Measurements from ENCODE around the gene FRRS1.

Gene FRRS1

GRCh38 chr1:99745684-99746083, 20.8 kb downstream of the FRRS1 start:
- no peak overlapping the region for H2BK12ac ChIP-seq (ENCODE audit: low read length)
- no peak overlapping the region for H3K4ac ChIP-seq (ENCODE audit: low read length)
- H3K9ac ChIP-seq (ENCODE audit: low read depth, low read length, poor library complexity) = no peak overlapping the region
- H2AK5ac ChIP-seq (ENCODE audit: low read depth, low read length) = no peak overlapping the region
- no peak overlapping the region for H3K4me3 ChIP-seq (ENCODE audit: low read length in 2 of 2)
- H4K91ac ChIP-seq (ENCODE audit: low read depth, low read length, poor library complexity) = no peak overlapping the region
- H3K27me3 ChIP-seq (ENCODE audit: control insufficient read depth in 3 of 3, insufficient read depth in 3 of 3, low read depth in 1 of 3, low read length in 3 of 3) = no peaks in the 10 kb centered on the region
- H3K79me1 ChIP-seq (ENCODE audit: low read depth, low read length) = no peaks in the 10 kb centered on the region
- DNase-seq (ENCODE audit: low spot score) = no peak
- H3K36me3 ChIP-seq (replicated peaks in 1 of 2; ENCODE audit: control insufficient read depth in 2 of 2, insufficient read depth in 2 of 2, low read length in 2 of 2) = peaks cover 0 to 8% of the 10 kb centered on the region in 2 donors
- WGBS, 2 donors (ENCODE audit: extremely low coverage in 2 of 2, insufficient read length in 2 of 2, insufficient replicate concordance in 1 of 2) = no CpG with 5 or more reads among the region's 2 CpGs
- H3K4me2 ChIP-seq (ENCODE audit: insufficient read depth, low read length, poor library complexity, severe bottlenecking) = no peak overlapping the region
- H4K8ac ChIP-seq (ENCODE audit: low read depth, low read length) = no peak overlapping the region
- H3K9me3 ChIP-seq (replicated peaks in 1 of 2; ENCODE audit: control insufficient read depth in 2 of 2, insufficient read depth in 1 of 2, low read depth in 1 of 2, low read length in 2 of 2) = peaks cover 0 to 6% of the 10 kb centered on the region in 2 donors
- H3K14ac ChIP-seq (ENCODE audit: low read length) = no peak overlapping the region
- H2BK5ac ChIP-seq (ENCODE audit: low read length) = no peak overlapping the region
- no peak overlapping the region for H3K27ac ChIP-seq (replicated peaks; ENCODE audit: low read length)
- H3K23ac ChIP-seq (ENCODE audit: low read depth, low read length, poor library complexity) = no peak overlapping the region
- no peak overlapping the region for H2BK15ac ChIP-seq (ENCODE audit: low read length)
- H2BK120ac ChIP-seq (ENCODE audit: low read depth, low read length) = no peak overlapping the region
- H3K18ac ChIP-seq (ENCODE audit: low read length) = no peak overlapping the region
- no peak overlapping the region for H2AFZ ChIP-seq (ENCODE audit: low read length)
- H3K4me1 ChIP-seq (ENCODE audit: control insufficient read depth in 2 of 2, insufficient read depth in 1 of 2, low read depth in 1 of 2, low read length in 2 of 2) = no peaks in the 10 kb centered on the region

DNA sequence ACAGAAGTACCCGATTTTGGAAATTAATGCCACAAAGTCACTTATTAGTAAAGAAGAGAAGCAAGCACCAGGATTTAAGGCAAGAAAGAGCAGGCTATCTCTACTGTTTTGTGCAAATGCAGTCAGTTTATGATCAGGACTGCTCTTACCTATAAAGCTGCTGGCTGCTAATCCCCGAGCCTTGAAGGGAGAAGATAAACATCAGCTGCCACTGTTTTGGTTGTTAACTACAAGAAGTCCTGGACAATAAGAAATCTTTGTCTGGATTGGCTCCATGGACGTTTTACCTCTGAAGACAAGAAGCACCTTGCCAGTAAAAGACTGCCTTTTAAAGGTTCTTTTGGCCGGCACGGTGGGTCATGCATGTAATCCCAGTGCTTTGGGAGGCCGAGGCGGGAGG, 21.4 kb downstream of the FRRS1 start:
- no peak overlapping the region for H3K23ac ChIP-seq (ENCODE audit: low read depth, low read length, poor library complexity)
- H3K9me3 ChIP-seq (replicated peaks in 1 of 2; ENCODE audit: control insufficient read depth in 2 of 2, insufficient read depth in 1 of 2, low read depth in 1 of 2, low read length in 2 of 2) = peaks cover 0 to 6% of the 10 kb centered on the region in 2 donors
- H2AK5ac ChIP-seq (ENCODE audit: low read depth, low read length) = no peak overlapping the region
- WGBS, 2 donors (ENCODE audit: extremely low coverage in 2 of 2, insufficient read length in 2 of 2, insufficient replicate concordance in 1 of 2) = no CpG with 5 or more reads among the region's 7 CpGs
- H3K4me3 ChIP-seq (ENCODE audit: low read length in 2 of 2) = no peak overlapping the region
- peaks cover 0 to 11% of the 10 kb centered on the region in 2 donors for H3K36me3 ChIP-seq (replicated peaks in 1 of 2; ENCODE audit: control insufficient read depth in 2 of 2, insufficient read depth in 2 of 2, low read length in 2 of 2)
- no peak overlapping the region for H3K18ac ChIP-seq (ENCODE audit: low read length)
- no peak overlapping the region for H3K9ac ChIP-seq (ENCODE audit: low read depth, low read length, poor library complexity)
- no peak overlapping the region for H2BK15ac ChIP-seq (ENCODE audit: low read length)
- H2BK12ac ChIP-seq (ENCODE audit: low read length) = no peak overlapping the region
- H3K4me1 ChIP-seq (ENCODE audit: control insufficient read depth in 2 of 2, insufficient read depth in 1 of 2, low read depth in 1 of 2, low read length in 2 of 2) = no peaks in the 10 kb centered on the region
- H3K27ac ChIP-seq (replicated peaks; ENCODE audit: low read length) = no peak overlapping the region
- H2BK5ac ChIP-seq (ENCODE audit: low read length) = no peak overlapping the region
- H3K27me3 ChIP-seq (ENCODE audit: control insufficient read depth in 3 of 3, insufficient read depth in 3 of 3, low read depth in 1 of 3, low read length in 3 of 3) = no peaks in the 10 kb centered on the region
- no peak overlapping the region for H3K4me2 ChIP-seq (ENCODE audit: insufficient read depth, low read length, poor library complexity, severe bottlenecking)
- no peak overlapping the region for H4K91ac ChIP-seq (ENCODE audit: low read depth, low read length, poor library complexity)
- H3K14ac ChIP-seq (ENCODE audit: low read length) = no peak overlapping the region
- H3K79me1 ChIP-seq (ENCODE audit: low read depth, low read length) = no peaks in the 10 kb centered on the region
- H2AFZ ChIP-seq (ENCODE audit: low read length) = no peak overlapping the region
- H4K8ac ChIP-seq (ENCODE audit: low read depth, low read length) = no peak overlapping the region
- no peak overlapping the region for H2BK120ac ChIP-seq (ENCODE audit: low read depth, low read length)
- DNase-seq (ENCODE audit: low spot score) = no peak
- no peak overlapping the region for H3K4ac ChIP-seq (ENCODE audit: low read length)

GRCh38 chr1:99740141-99740540, 26.3 kb downstream of the FRRS1 start:
- Histone ChIP-seq H4K8ac (ENCODE audit: low read depth, low read length) (no peak overlapping the region), H2BK15ac (ENCODE audit: low read length) (no peak overlapping the region), H3K79me1 (ENCODE audit: low read depth, low read length) (no peaks in the 10 kb centered on the region), H3K27me3 (ENCODE audit: control insufficient read depth in 3 of 3, insufficient read depth in 3 of 3, low read depth in 1 of 3, low read length in 3 of 3) (no peaks in the 10 kb centered on the region), H2BK120ac (ENCODE audit: low read depth, low read length) (no peak overlapping the region), H3K36me3 (replicated peaks in 1 of 2; ENCODE audit: control insufficient read depth in 2 of 2, insufficient read depth in 2 of 2, low read length in 2 of 2) (peaks cover 0 to 14% of the 10 kb centered on the region in 2 donors), H3K9ac (ENCODE audit: low read depth, low read length, poor library complexity) (no peak overlapping the region), H3K27ac (replicated peaks; ENCODE audit: low read length) (no peak overlapping the region), H3K4me3 (ENCODE audit: low read length in 2 of 2) (no peak overlapping the region), H3K4ac (ENCODE audit: low read length) (no peak overlapping the region), H3K9me3 (replicated peaks in 1 of 2; ENCODE audit: control insufficient read depth in 2 of 2, insufficient read depth in 1 of 2, low read depth in 1 of 2, low read length in 2 of 2) (no peaks in the 10 kb centered on the region), H2BK5ac (ENCODE audit: low read length) (no peak overlapping the region), H2BK12ac (ENCODE audit: low read length) (no peak overlapping the region), H4K91ac (ENCODE audit: low read depth, low read length, poor library complexity) (no peak overlapping the region), H2AFZ (ENCODE audit: low read length) (no peak overlapping the region), H3K4me2 (ENCODE audit: insufficient read depth, low read length, poor library complexity, severe bottlenecking) (no peak overlapping the region), H3K4me1 (ENCODE audit: control insufficient read depth in 2 of 2, insufficient read depth in 1 of 2, low read depth in 1 of 2, low read length in 2 of 2) (no peaks in the 10 kb centered on the region), H2AK5ac (ENCODE audit: low read depth, low read length) (no peak overlapping the region), H3K23ac (ENCODE audit: low read depth, low read length, poor library complexity) (no peak overlapping the region), H3K14ac (ENCODE audit: low read length) (no peak overlapping the region), H3K18ac (ENCODE audit: low read length) (no peak overlapping the region)
- no peak for DNase-seq (ENCODE audit: low spot score)
- no CpG with 5 or more reads among the region's 1 CpG for WGBS, 2 donors (ENCODE audit: extremely low coverage in 2 of 2, insufficient read length in 2 of 2, insufficient replicate concordance in 1 of 2)

GRCh38 chr1:99738858-99739465, 27.5 kb downstream of the FRRS1 start:
- H2BK12ac ChIP-seq (ENCODE audit: low read length) = no peak overlapping the region
- no CpG with 5 or more reads among the region's 6 CpGs for WGBS, 2 donors (ENCODE audit: extremely low coverage in 2 of 2, insufficient read length in 2 of 2, insufficient replicate concordance in 1 of 2)
- no peak for DNase-seq (ENCODE audit: low spot score)

More at GRCh38 chr1:99738858-99739465, 27.5 kb downstream of the FRRS1 start:
- no peak overlapping the region for H3K9ac ChIP-seq (ENCODE audit: low read depth, low read length, poor library complexity)
- no peak overlapping the region for H2AK5ac ChIP-seq (ENCODE audit: low read depth, low read length)
- H3K79me1 ChIP-seq (ENCODE audit: low read depth, low read length) = no peaks in the 10 kb centered on the region
- H2BK120ac ChIP-seq (ENCODE audit: low read depth, low read length) = no peak overlapping the region
- no peak overlapping the region for H2BK15ac ChIP-seq (ENCODE audit: low read length)
- no peak overlapping the region for H3K4ac ChIP-seq (ENCODE audit: low read length)
- H3K36me3 ChIP-seq (replicated peaks in 1 of 2; ENCODE audit: control insufficient read depth in 2 of 2, insufficient read depth in 2 of 2, low read length in 2 of 2) = peaks cover 0 to 14% of the 10 kb centered on the region in 2 donors
- no peak overlapping the region for H3K4me3 ChIP-seq (ENCODE audit: low read length in 2 of 2)
- H3K27ac ChIP-seq (replicated peaks; ENCODE audit: low read length) = no peak overlapping the region
- H2AFZ ChIP-seq (ENCODE audit: low read length) = no peak overlapping the region
- H3K4me2 ChIP-seq (ENCODE audit: insufficient read depth, low read length, poor library complexity, severe bottlenecking) = no peak overlapping the region
- H4K91ac ChIP-seq (ENCODE audit: low read depth, low read length, poor library complexity) = no peak overlapping the region
- H3K23ac ChIP-seq (ENCODE audit: low read depth, low read length, poor library complexity) = no peak overlapping the region
- H3K27me3 ChIP-seq (ENCODE audit: control insufficient read depth in 3 of 3, insufficient read depth in 3 of 3, low read depth in 1 of 3, low read length in 3 of 3) = no peaks in the 10 kb centered on the region
- no peak overlapping the region for H4K8ac ChIP-seq (ENCODE audit: low read depth, low read length)
- no peaks in the 10 kb centered on the region for H3K9me3 ChIP-seq (replicated peaks in 1 of 2; ENCODE audit: control insufficient read depth in 2 of 2, insufficient read depth in 1 of 2, low read depth in 1 of 2, low read length in 2 of 2)
- no peak overlapping the region for H3K14ac ChIP-seq (ENCODE audit: low read length)
- no peak overlapping the region for H3K18ac ChIP-seq (ENCODE audit: low read length)
- no peak overlapping the region for H2BK5ac ChIP-seq (ENCODE audit: low read length)
- no peaks in the 10 kb centered on the region for H3K4me1 ChIP-seq (ENCODE audit: control insufficient read depth in 2 of 2, insufficient read depth in 1 of 2, low read depth in 1 of 2, low read length in 2 of 2)

All from neuronal stem cell (in vitro differentiated cells).